SK-N-MC (cell line): ENCODE data around the gene THRA.

Experiments used
- EZH2 ChIP-seq: fragments of 200-600 bp; sonication (generic); IDR thresholded peaks from one replicate; pipeline ENCODE4 v1.6.1; 2017; ENCODE audit warnings: antibody characterized with exemption
- POLR2AphosphoS5 ChIP-seq: IDR thresholded peaks from 2 replicates; pipeline ENCODE4 v1.6.1; 2012; ENCODE audit warnings: mild to moderate bottlenecking, low read depth, low read length, borderline replicate concordance

- TF ChIP-seq POLR2AphosphoS5 (no peak), EZH2 (no peak)
Observed at GRCh38 chr17:40033339-40033738, 29.4 kb upstream of the THRA start.
